HCT116 (cell line): ENCODE results near the gene CDH4. TPM values are rescaled to one million over a fixed set of nuclear protein-coding genes. Genes with fewer than 3 reads are reported as not detected.

ENCODE experiments used
- ATAC-seq: fragments of 200-7000 bp; cut with Tn5 transposase; 2 replicates; pipeline ENCODE4 v1.9.1; 2020; ENCODE audit warnings: mild to moderate bottlenecking, moderate library complexity
- BruUV-seq: library from RNA; stranded (reverse); fragments of 400-500 nt; replicated peaks from 2 replicates; lab custom pipeline; 2021; lab: Mats Ljungman, UMichigan
- CTCF ChIA-PET: fragments of 300-600 bp; sonication (Branson Sonifier 250); formaldehyde crosslinking; loops from one replicate; lab custom pipeline; 2021; ENCODE audit warnings: antibody characterized with exemption; lab: Charles Lee
- POLR2A ChIA-PET: fragments of 300-600, 350-600 bp; sonication (Branson Sonifier 250); formaldehyde crosslinking; loops from one replicate; lab custom pipeline; 2021; ENCODE audit warnings: antibody characterized with exemption; lab: Charles Lee
- RAD21 ChIA-PET, 2 experiments: fragments of 300-600 bp; sonication (Branson Sonifier 250); formaldehyde crosslinking; loops; one replicate each; lab custom pipeline; 2023; ENCODE audit warnings: low total read pairs in 2 of 2; ENCODE audit not compliant: uncharacterized antibody in 2 of 2, unreplicated experiment in 2 of 2, low non-redundant PET in 1 of 2; lab: Charles Lee
- DNase-seq: peaks from one replicate; pipeline ENCODE4 v3.0.0-alpha.2; 2010; ENCODE audit warnings: low read depth, low spot score
- H2AFZ ChIP-seq: fragments of 200-600 bp; shearing (Covaris generic), sonication (generic); 2 replicates; pipeline ENCODE4 v1.6.1; 2017; ENCODE audit warnings: low read depth, mixed run types, mixed read lengths, antibody characterized with exemption, low read length; ENCODE audit not compliant: poor library complexity, severe bottlenecking
- H3K27ac ChIP-seq: 2 replicates; pipeline ENCODE4 v1.5.1; 2012; ENCODE audit warnings: low read depth, low read length
- H3K27me3 ChIP-seq: fragments of 200-600 bp; sonication (generic); 2 replicates; pipeline ENCODE4 v1.6.1; 2016; ENCODE audit warnings: mixed run types, low read length, mixed read lengths; ENCODE audit not compliant: insufficient read depth
- H3K36me3 ChIP-seq, 2 experiments: fragments of 200-500 bp in 1 of 2; fragments of 200-600 bp in 1 of 2; sonication (Bioruptor generic) in 1 of 2; sonication (generic) in 1 of 2; 2 replicates each; pipeline versions ENCODE4 v1.5.1 to v1.6.1; 2014 to 2016; ENCODE audit warnings: low read length in 2 of 2, inconsistent platforms in 1 of 2, mixed read lengths in 1 of 2, mixed run types in 1 of 2; ENCODE audit not compliant: insufficient read depth in 2 of 2, control insufficient read depth in 1 of 2
- H3K4me1 ChIP-seq, 2 experiments: fragments of 200-600 bp in 1 of 2; sonication (generic) in 1 of 2; 2 replicates each; pipeline versions ENCODE4 v1.5.1 to v1.6.1; 2012 to 2017; ENCODE audit warnings: low read length in 2 of 2, inconsistent platforms in 1 of 2, mild to moderate bottlenecking in 1 of 2, mixed read lengths in 1 of 2, mixed run types in 1 of 2, moderate library complexity in 1 of 2; ENCODE audit not compliant: insufficient read depth in 2 of 2, control insufficient read depth in 1 of 2
- H3K4me2 ChIP-seq: fragments of 200-600 bp; sonication (generic); 2 replicates; pipeline ENCODE4 v1.6.1; 2017; ENCODE audit warnings: mixed run types, low read length, mixed read lengths
- H3K4me3 ChIP-seq, 2 experiments: fragments of 200-600 bp in 1 of 2; sonication (generic) in 1 of 2; replicated peaks in 1 of 2; 2 replicates each; pipeline ENCODE4 v1.5.1; 2011 to 2016; ENCODE audit warnings: low read length in 2 of 2, control low read depth in 1 of 2, low read depth in 1 of 2, mild to moderate bottlenecking in 1 of 2, mixed read lengths in 1 of 2, mixed run types in 1 of 2
- H3K79me2 ChIP-seq: fragments of 200-600 bp; sonication (generic); 2 replicates; pipeline ENCODE4 v1.6.1; 2017; ENCODE audit warnings: mild to moderate bottlenecking, mixed run types, low read length, moderate library complexity, mixed read lengths; ENCODE audit not compliant: insufficient read depth
- H3K9ac ChIP-seq: fragments of 200-600 bp; sonication (generic); 2 replicates; pipeline ENCODE4 v1.6.1; 2016; ENCODE audit warnings: low read length, mixed read lengths
- H3K9me2 ChIP-seq: fragments of 200-600 bp; sonication (generic), shearing (Covaris generic); 2 replicates; pipeline ENCODE4 v1.6.1; 2017; ENCODE audit warnings: mixed run types, mild to moderate bottlenecking, moderate library complexity; ENCODE audit not compliant: insufficient read depth
- H3K9me3 ChIP-seq, 2 experiments: fragments of 200-500 bp in 1 of 2; fragments of 200-600 bp in 1 of 2; sonication (Bioruptor generic) in 1 of 2; sonication (generic) in 1 of 2; 2 replicates each; pipeline ENCODE4 v1.6.1; 2014 to 2017; ENCODE audit warnings: low read length in 2 of 2, mixed read lengths in 2 of 2, inconsistent platforms in 1 of 2, low read depth in 1 of 2, mild to moderate bottlenecking in 1 of 2, mixed run types in 1 of 2, moderate library complexity in 1 of 2; ENCODE audit not compliant: control insufficient read depth in 1 of 2, insufficient read depth in 1 of 2
- H4K20me1 ChIP-seq: fragments of 200-600 bp; sonication (generic), shearing (Covaris generic); 2 replicates; pipeline ENCODE4 v1.6.1; 2017; ENCODE audit warnings: mixed run types, mild to moderate bottlenecking, moderate library complexity; ENCODE audit not compliant: insufficient read depth
- CBX3 ChIP-seq: IDR thresholded peaks from 2 replicates; pipeline ENCODE4 v1.6.1; 2012; ENCODE audit warnings: low read depth
- EGR1 ChIP-seq: IDR thresholded peaks from 2 replicates; pipeline ENCODE4 v1.6.1; 2012; ENCODE audit warnings: low read depth
- ELF1 ChIP-seq: IDR thresholded peaks from 2 replicates; pipeline ENCODE4 v1.6.1; 2012; ENCODE audit warnings: low read depth, borderline replicate concordance
- EZH2 ChIP-seq: fragments of 200-600 bp; sonication (generic); IDR thresholded peaks from 2 replicates; pipeline ENCODE4 v1.6.1; 2017; ENCODE audit warnings: antibody characterized with exemption, mixed run types
- EZH2phosphoT487 ChIP-seq: fragments of 200-600 bp; IDR thresholded peaks from 2 replicates; pipeline ENCODE4 v1.6.1; 2018; ENCODE audit warnings: antibody characterized with exemption, borderline replicate concordance
- FOSL1 ChIP-seq: IDR thresholded peaks from 2 replicates; pipeline ENCODE4 v1.6.1; 2012; ENCODE audit warnings: low read depth
- JUND ChIP-seq: IDR thresholded peaks from 2 replicates; pipeline ENCODE4 v1.6.1; 2012
- MAX ChIP-seq: IDR thresholded peaks from 2 replicates; pipeline ENCODE4 v1.6.1; 2012
- POLR2A ChIP-seq: IDR thresholded peaks from 2 replicates; pipeline ENCODE4 v1.7.0; 2011; ENCODE audit warnings: borderline replicate concordance; ENCODE audit not compliant: insufficient read depth, insufficient read length; ENCODE audit errors: extremely low read depth
- POLR2AphosphoS5 ChIP-seq: IDR thresholded peaks from 2 replicates; pipeline ENCODE4 v1.6.1; 2011; ENCODE audit warnings: mild to moderate bottlenecking, low read depth, low read length, moderate library complexity
- SRF ChIP-seq: IDR thresholded peaks from 2 replicates; pipeline ENCODE4 v1.6.1; 2012; ENCODE audit warnings: low read depth
- TCF7L2 ChIP-seq: IDR thresholded peaks from 2 replicates; pipeline ENCODE4 v1.7.0; 2011; ENCODE audit warnings: borderline replicate concordance, inconsistent platforms; ENCODE audit not compliant: insufficient read depth, insufficient read length; ENCODE audit errors: extremely low read depth
- YY1 ChIP-seq: IDR thresholded peaks from 2 replicates; pipeline ENCODE4 v1.6.1; 2011; ENCODE audit warnings: low read length, low read depth, moderate library complexity, mild to moderate bottlenecking; ENCODE audit not compliant: insufficient replicate concordance; ENCODE audit errors: extremely low read depth
- ZBTB33 ChIP-seq: IDR thresholded peaks from 2 replicates; pipeline ENCODE4 v1.6.1; 2011; ENCODE audit warnings: mild to moderate bottlenecking, low read length, moderate library complexity; ENCODE audit not compliant: insufficient replicate concordance; ENCODE audit errors: extremely low read depth
- ZNF274 ChIP-seq: fragments of 200-500 bp; sonication (Bioruptor generic); IDR thresholded peaks from 2 replicates; pipeline ENCODE4 v1.6.1; 2014; ENCODE audit warnings: mild to moderate bottlenecking, low read depth, low read length, inconsistent platforms
- intact Hi-C: fragments of 100-400 bp; cut with micrococcal nuclease; formaldehyde crosslinking; loops from 2 replicates; pipeline ENCODE4 v1.10.0; 2022
- total RNA-seq: library from RNA; stranded (reverse); gene quantifications from one replicate; pipeline ENCODE4 v1.2.1, GENCODE V29; 2021; ENCODE audit not compliant: unreplicated experiment
- TF ChIP-seq, protein P1 (sequence below): IDR thresholded peaks from 2 replicates; pipeline ENCODE4 v1.6.1; 2012; ENCODE audit warnings: low read depth

CDH4 gene
- total RNA-seq, 1 experiment from 2014 or later = not detected

DNA sequence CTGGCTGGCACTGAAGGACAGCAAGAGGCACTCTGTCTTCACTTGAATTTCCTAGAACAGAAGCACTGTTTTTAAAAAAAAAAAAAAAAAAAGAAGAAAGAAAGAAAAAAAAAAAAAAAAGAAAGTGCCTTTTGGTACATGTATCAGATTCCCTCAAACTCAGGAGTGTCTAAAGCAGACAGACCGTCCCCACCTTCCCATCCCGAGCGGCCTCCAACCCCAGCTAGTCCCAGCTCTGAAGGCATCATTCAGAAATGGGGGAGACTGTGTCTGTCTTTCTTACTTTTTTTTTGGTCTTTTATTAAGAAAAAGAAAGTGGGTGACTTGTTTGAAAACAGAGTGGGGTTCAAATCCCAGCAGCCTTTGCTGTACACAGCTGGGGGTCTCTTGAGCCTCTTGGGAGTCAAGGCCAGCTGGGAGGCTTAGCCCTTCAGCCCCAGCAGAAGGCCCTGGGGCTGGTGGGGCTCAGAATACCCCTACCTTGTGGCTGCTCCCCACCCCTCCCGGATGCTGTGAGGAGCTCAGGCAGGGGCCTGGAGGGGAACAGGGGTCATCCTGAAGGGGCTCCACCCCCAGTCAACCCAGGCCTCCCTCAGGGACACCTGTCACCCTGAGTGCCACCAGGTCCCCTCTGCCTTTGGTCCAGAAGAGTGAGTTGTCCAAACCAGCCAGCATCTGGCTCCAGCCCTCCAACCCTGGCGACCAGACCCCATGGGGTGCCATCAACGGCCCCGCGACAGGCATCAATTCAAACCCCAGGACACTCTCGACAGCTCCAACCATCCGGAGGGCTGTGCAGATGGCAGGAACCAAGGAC is 685.3 kb downstream of the CDH4 start:
- Histone ChIP-seq H3K4me1 (no peaks in the 10 kb centered on the region), H3K27me3 (no peaks in the 10 kb centered on the region), H3K79me2 (no peaks in the 10 kb centered on the region), H2AFZ (no peak overlapping the region), H3K4me2 (no peak overlapping the region), H3K9ac (no peak overlapping the region), H3K9me3 (no peaks in the 10 kb centered on the region), H3K4me3 (no peak overlapping the region), H3K27ac (no peak overlapping the region), H4K20me1 (no peaks in the 10 kb centered on the region), H3K36me3 (no peaks in the 10 kb centered on the region), H3K9me2 (no peaks in the 10 kb centered on the region)
- no peak for TF ChIP-seq TCF7L2
- TF ChIP-seq, protein P1, sequence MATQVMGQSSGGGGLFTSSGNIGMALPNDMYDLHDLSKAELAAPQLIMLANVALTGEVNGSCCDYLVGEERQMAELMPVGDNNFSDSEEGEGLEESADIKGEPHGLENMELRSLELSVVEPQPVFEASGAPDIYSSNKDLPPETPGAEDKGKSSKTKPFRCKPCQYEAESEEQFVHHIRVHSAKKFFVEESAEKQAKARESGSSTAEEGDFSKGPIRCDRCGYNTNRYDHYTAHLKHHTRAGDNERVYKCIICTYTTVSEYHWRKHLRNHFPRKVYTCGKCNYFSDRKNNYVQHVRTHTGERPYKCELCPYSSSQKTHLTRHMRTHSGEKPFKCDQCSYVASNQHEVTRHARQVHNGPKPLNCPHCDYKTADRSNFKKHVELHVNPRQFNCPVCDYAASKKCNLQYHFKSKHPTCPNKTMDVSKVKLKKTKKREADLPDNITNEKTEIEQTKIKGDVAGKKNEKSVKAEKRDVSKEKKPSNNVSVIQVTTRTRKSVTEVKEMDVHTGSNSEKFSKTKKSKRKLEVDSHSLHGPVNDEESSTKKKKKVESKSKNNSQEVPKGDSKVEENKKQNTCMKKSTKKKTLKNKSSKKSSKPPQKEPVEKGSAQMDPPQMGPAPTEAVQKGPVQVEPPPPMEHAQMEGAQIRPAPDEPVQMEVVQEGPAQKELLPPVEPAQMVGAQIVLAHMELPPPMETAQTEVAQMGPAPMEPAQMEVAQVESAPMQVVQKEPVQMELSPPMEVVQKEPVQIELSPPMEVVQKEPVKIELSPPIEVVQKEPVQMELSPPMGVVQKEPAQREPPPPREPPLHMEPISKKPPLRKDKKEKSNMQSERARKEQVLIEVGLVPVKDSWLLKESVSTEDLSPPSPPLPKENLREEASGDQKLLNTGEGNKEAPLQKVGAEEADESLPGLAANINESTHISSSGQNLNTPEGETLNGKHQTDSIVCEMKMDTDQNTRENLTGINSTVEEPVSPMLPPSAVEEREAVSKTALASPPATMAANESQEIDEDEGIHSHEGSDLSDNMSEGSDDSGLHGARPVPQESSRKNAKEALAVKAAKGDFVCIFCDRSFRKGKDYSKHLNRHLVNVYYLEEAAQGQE = no peak
- no peak for TF ChIP-seq SRF
- TF ChIP-seq POLR2AphosphoS5 = no peak
- no peak for TF ChIP-seq EZH2
- TF ChIP-seq MAX = no peak
- no peak for TF ChIP-seq ELF1
- TF ChIP-seq EZH2phosphoT487 = no peak
- no peak for TF ChIP-seq ZNF274
- no peak for TF ChIP-seq YY1
- no peak for TF ChIP-seq FOSL1
- TF ChIP-seq POLR2A = no peak
- no peak for TF ChIP-seq JUND
- TF ChIP-seq EGR1 = no peak
- TF ChIP-seq ZBTB33 = no peak
- no peak for TF ChIP-seq CBX3
- no peak for DNase-seq
- ATAC-seq = 0 out of 2 replicates have a peak, but pooled peaks have one; percentile 13
- ChIA-PET POLR2A (no interaction called here), CTCF (no interaction called here), RAD21 (no interaction called here)
- BruUV-seq = no TSS peak
- intact Hi-C loops = no loop called here
